Naive thymus-derived CD8-positive, alpha-beta T cell (primary cell): Measurements from ENCODE around the gene AGBL1. TPM values are rescaled to one million over a fixed set of nuclear protein-coding genes. Genes with fewer than 3 reads are reported as not detected.

Source experiments
- ATAC-seq, 2 donors: fragments of 150-1000 bp; cut with Tn5 transposase in 1 of 2; sonication (Bioruptor Pico), chemical (Tn5 transposase) in 1 of 2; 1 replicate in 1 of 2; 2 replicates in 1 of 2; pipeline ENCODE4 v1.10.0; 2021; ENCODE audit warnings: mild to moderate bottlenecking in 2 of 2, moderate library complexity in 2 of 2
- POLR2A ChIA-PET: fragments of 350-600 bp; sonication (Branson Sonifier 250); formaldehyde crosslinking; loops from one replicate; lab custom pipeline; 2021; ENCODE audit warnings: antibody characterized with exemption; lab: Charles Lee
- DNase-seq, 10 donors: peaks; one replicate each; pipeline versions ENCODE4 v3.0.0 to v3.0.0-alpha.2; 2020 to 2022
- H3K27ac Mint-ChIP-seq, 10 donors: one replicate each; pipeline ENCODE4 v1.8.0; 2020 to 2022; ENCODE audit warnings: mild to moderate bottlenecking in 10 of 10, mixed read lengths in 10 of 10, moderate library complexity in 4 of 10, inconsistent platforms in 1 of 10
- H3K27me3 Mint-ChIP-seq, 5 donors: one replicate each; pipeline ENCODE4 v1.8.0; 2021 to 2022; ENCODE audit warnings: mixed read lengths in 5 of 5
- H3K36me3 Mint-ChIP-seq, 3 donors: one replicate each; pipeline ENCODE4 v1.8.0; 2020 to 2022; ENCODE audit warnings: mixed read lengths in 3 of 3, mild to moderate bottlenecking in 2 of 3, inconsistent platforms in 1 of 3
- H3K4me1 Mint-ChIP-seq, 4 donors: one replicate each; pipeline ENCODE4 v1.8.0; 2021 to 2022; ENCODE audit warnings: mixed read lengths in 4 of 4
- H3K4me3 Mint-ChIP-seq, 10 donors: one replicate each; pipeline ENCODE4 v1.8.0; 2020 to 2022; ENCODE audit warnings: mild to moderate bottlenecking in 10 of 10, mixed read lengths in 10 of 10, moderate library complexity in 6 of 10, inconsistent platforms in 1 of 10
- H3K9me3 Mint-ChIP-seq, 9 donors: one replicate each; pipeline ENCODE4 v1.8.0; 2020 to 2022; ENCODE audit warnings: mixed read lengths in 9 of 9, mild to moderate bottlenecking in 3 of 9, inconsistent platforms in 1 of 9, moderate library complexity in 1 of 9
- polyA plus RNA-seq, 3 donors: library from polyadenylated mRNA; unstranded; fragments of 300-500 nt; fragmentation: Illumina TruSeq; gene quantifications; one replicate each; pipeline ENCODE4 v1.2.3, GENCODE V29; 2021
- total RNA-seq, 8 experiments: library from RNA in 2 of 8; stranded (reverse) in 2 of 8; gene quantifications; one replicate each; pipeline ENCODE4 v1.2.3 and lab custom pipeline; 2021 to 2026

The AGBL1 gene
- total and polyA plus RNA-seq, 5 experiments from 2014 or later: not detected

DNA sequence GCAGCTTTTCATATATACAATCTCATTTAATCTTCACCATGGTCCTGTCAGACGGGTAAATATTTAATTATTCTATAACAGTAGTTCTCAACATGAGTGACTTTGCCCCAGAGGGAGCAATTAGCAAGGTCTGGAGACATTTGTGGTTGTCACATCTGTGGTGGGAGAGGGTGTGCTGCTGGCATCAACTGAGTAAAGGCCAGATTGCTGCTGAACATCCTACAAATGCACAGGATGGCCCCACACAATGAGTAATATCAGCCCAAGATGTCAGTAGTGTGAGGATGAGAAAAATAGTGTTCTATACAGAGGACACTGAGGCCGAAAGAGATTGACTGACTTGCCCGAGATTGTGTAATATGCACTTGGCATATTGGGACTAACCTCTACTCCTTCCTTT lies 156.0 kb downstream of the AGBL1 start:
- Mint-ChIP-seq H3K27me3 (peaks cover 12 to 41% (median 29%) of the 10 kb centered on the region in 5 donors), H3K9me3 (peaks cover 0 to 2% (median 0%) of the 10 kb centered on the region in 9 donors), H3K4me3 (no peak overlapping the region), H3K4me1 (peaks cover 0 to 9% (median 7%) of the 10 kb centered on the region in 4 donors), H3K36me3 (no peaks in the 10 kb centered on the region), H3K27ac (no peak overlapping the region)
- no peak for ATAC-seq
- DNase-seq: no peak
- POLR2A ChIA-PET: no interaction called here

DNA sequence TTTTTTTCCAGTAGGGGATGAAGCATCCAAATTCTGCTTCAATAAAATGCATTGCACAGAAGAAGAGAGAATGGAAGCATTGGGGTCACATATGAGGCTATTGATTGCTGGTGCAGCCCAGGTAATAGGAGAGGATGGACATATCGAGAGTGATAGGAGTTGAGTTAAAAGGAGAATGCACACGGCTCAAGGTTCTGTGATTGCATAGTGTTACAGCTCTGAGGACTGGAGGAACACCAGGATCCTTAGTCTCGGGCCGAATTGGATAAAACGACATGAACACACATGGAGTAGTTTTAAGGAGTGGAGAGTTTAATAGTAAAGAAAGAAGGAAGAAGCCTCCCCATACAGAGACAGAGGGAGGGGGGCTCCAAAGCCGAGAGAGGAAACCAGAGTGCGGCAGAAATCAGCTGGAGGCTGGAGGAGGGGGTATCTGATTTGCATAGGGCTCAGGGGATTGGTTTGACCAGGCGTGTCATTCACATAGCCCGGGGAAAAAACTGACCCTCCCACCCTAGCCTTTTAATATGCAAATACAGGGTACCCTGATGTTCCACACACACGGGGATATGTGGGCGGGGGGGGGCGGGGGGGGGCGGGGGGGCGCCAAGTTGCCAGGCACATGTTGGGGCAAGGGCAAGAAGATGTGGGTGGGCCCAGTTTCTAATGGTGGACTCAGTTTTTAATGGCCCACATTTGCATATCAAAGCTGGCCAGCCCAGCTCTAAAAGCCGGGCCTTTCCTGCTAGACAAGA lies 156.9 kb downstream of the AGBL1 start:
- peaks cover 0 to 9% (median 7%) of the 10 kb centered on the region in 4 donors for H3K4me1 Mint-ChIP-seq
- POLR2A ChIA-PET: no interaction called here
- H3K27me3 Mint-ChIP-seq: peaks cover 12 to 36% (median 25%) of the 10 kb centered on the region in 5 donors
- H3K27ac Mint-ChIP-seq: peak overlapping the region in 1 of 10 donors; percentile 26
- ATAC-seq (no peak), DNase-seq (no peak)
- H3K9me3 Mint-ChIP-seq: peaks cover 0 to 2% (median 0%) of the 10 kb centered on the region in 9 donors
- H3K36me3 Mint-ChIP-seq: no peaks in the 10 kb centered on the region
- H3K4me3 Mint-ChIP-seq: no peak overlapping the region

DNA sequence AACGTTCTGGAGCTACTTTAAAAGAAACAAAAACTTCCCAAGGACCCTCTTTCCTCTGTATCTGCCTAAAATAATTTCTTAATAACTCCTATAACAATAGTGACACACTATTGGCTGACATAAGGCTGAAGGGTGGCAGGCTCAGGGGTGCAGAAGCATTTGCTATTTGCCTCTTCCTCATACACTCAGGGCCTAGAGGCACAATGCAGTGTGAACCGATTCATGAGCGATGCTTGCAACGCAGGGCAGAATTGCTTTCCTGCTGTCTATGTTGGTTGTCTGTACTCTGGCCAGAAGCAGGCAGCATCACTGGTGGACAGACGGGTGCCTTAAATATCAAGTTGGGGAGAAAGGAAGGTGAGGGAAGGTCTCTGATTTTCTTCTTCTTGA lies 157.4 kb downstream of the AGBL1 start:
- Mint-ChIP-seq H3K27me3 (peaks cover 11 to 31% (median 20%) of the 10 kb centered on the region in 5 donors), H3K27ac (no peak overlapping the region), H3K4me3 (no peak overlapping the region), H3K36me3 (no peaks in the 10 kb centered on the region), H3K9me3 (peaks cover 0 to 2% (median 0%) of the 10 kb centered on the region in 9 donors), H3K4me1 (peaks cover 0 to 9% (median 7%) of the 10 kb centered on the region in 4 donors)
- ATAC-seq (no peak), DNase-seq (no peak)
- POLR2A ChIA-PET: no interaction called here

GRCh38 chr15:86247249-86247955 lies 167.7 kb downstream of the AGBL1 start:
- DNase-seq (peak in 1 of 10 donors; percentile 4), ATAC-seq (no peak)
- H3K4me3 Mint-ChIP-seq: no peak overlapping the region
- H3K9me3 Mint-ChIP-seq: no peaks in the 10 kb centered on the region
- H3K36me3 Mint-ChIP-seq: peaks cover 0 to 2% (median 0%) of the 10 kb centered on the region in 3 donors
- POLR2A ChIA-PET: no interaction called here
- peaks cover 0 to 8% (median 4%) of the 10 kb centered on the region in 5 donors for H3K27me3 Mint-ChIP-seq
- H3K4me1 Mint-ChIP-seq: no peaks in the 10 kb centered on the region
- no peak overlapping the region for H3K27ac Mint-ChIP-seq

GRCh38 chr15:86255247-86255646 lies 175.6 kb downstream of the AGBL1 start:
- Mint-ChIP-seq H3K9me3 (no peaks in the 10 kb centered on the region), H3K4me1 (no peaks in the 10 kb centered on the region), H3K27ac (no peak overlapping the region), H3K36me3 (no peaks in the 10 kb centered on the region), H3K27me3 (peaks cover 0 to 15% (median 6%) of the 10 kb centered on the region in 5 donors), H3K4me3 (no peak overlapping the region)
- DNase-seq (no peak), ATAC-seq (no peak)
- POLR2A ChIA-PET: no interaction called here

GRCh38 chr15:86256628-86257027 lies 177.0 kb downstream of the AGBL1 start:
- POLR2A ChIA-PET: no interaction called here
- H3K4me3 Mint-ChIP-seq: no peak overlapping the region

DNA sequence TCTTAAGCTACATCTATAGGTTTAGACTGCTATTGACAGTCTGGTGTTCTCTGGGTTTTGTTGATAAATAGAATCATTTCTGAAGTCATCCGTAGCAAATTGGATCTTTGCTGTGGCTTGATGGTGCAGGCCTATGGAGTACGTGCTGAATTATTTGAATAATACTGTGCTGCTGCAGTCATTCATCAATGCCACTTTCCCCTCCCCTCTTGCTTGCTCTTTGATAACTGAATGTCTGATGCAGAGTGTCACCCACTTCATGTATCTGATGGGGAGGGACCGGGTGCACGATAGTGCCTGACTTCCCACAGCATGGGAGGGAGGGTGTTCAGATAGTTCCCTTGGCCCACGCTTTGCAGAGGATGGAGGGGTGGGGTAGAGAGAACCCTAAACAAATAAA lies 179.9 kb downstream of the AGBL1 start:
- DNase-seq: no peak
- no peak for ATAC-seq
- POLR2A ChIA-PET: no interaction called here
- H3K4me1 Mint-ChIP-seq: no peaks in the 10 kb centered on the region
- H3K4me3 Mint-ChIP-seq: no peak overlapping the region
- no peak overlapping the region for H3K27ac Mint-ChIP-seq
- H3K36me3 Mint-ChIP-seq: no peaks in the 10 kb centered on the region
- H3K9me3 Mint-ChIP-seq: no peaks in the 10 kb centered on the region
- peaks cover 0 to 11% (median 3%) of the 10 kb centered on the region in 5 donors for H3K27me3 Mint-ChIP-seq

More at GRCh38 chr15:86256628-86257027, 177.0 kb downstream of the AGBL1 start:
- ATAC-seq (no peak), DNase-seq (no peak)
- Mint-ChIP-seq H3K36me3 (no peaks in the 10 kb centered on the region), H3K4me1 (no peaks in the 10 kb centered on the region), H3K9me3 (no peaks in the 10 kb centered on the region), H3K27me3 (peaks cover 0 to 15% (median 6%) of the 10 kb centered on the region in 5 donors), H3K27ac (peak overlapping the region in 1 of 10 donors; percentile 70)

DNA sequence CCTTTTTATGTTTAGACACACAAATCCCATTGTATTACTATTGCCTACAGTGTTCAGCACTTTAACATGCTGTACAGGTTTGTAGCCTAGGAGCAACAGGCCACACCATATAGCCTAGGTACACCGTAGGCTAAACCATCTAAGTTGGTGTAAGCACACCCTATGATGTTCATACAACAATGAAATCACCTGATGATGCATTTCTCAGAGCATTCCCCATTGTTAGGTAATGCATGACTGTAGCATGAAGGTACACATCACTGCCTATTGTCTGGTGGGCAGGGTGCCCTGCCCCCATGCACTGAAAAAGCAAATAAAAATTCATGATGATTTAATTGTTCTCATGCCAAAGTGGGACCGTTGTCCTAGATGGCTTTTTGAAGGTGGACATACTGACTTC lies 183.6 kb downstream of the AGBL1 start:
- H3K4me3 Mint-ChIP-seq: no peak overlapping the region
- H3K27ac Mint-ChIP-seq: no peak overlapping the region
- no peak for ATAC-seq
- no peaks in the 10 kb centered on the region for H3K9me3 Mint-ChIP-seq
- H3K4me1 Mint-ChIP-seq: no peaks in the 10 kb centered on the region
- H3K27me3 Mint-ChIP-seq: peaks cover 0 to 23% (median 6%) of the 10 kb centered on the region in 5 donors
- POLR2A ChIA-PET: no interaction called here
- no peak for DNase-seq
- H3K36me3 Mint-ChIP-seq: no peaks in the 10 kb centered on the region

DNA sequence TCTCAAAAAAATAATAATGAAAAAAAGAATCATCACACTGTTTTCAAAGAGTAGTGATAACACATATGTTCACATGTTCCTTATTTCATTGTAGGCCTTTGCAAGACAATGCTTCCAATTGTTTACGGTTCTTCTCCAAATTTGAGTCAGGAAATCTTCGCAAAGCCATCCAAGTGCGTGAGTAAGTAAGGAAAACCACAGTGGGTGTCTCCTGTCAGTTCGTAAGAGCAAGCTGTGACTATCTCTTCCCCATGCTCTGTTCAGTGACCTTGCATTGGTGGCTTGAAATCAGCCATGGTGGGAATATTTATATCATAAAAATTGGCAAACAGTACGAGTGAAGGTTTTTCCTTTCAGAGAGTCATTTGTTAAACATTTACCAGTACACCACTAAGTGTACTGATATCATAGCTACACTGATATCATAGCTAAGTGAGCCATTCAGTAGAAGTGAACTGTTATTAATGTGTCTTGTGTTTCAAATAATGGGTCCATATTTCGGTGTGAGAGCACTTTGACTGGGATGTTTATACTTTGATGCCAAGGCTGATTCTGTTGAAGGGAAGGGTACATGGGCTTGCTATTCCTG lies 187.3 kb downstream of the AGBL1 start:
- Mint-ChIP-seq H3K36me3 (no peaks in the 10 kb centered on the region), H3K27me3 (peaks cover 0 to 24% (median 8%) of the 10 kb centered on the region in 5 donors)

DNA sequence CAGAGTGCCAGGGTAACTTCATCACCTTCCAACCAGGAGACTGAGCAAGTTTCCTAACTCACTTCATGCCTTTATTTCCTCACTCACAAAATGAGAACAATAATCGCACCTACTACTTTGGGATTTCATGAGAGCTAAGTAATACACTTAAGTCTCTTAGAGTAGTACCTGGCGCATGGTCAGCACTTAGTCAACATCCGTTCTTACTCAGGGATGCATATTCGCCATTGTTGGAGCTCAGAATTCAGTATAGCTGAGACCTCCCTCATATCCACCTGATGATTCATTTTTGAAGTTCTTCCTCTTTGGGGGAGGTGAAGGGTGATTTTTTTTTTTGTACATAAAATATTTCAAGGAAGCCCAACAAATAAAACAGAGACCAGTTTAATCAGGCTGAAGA lies 188.2 kb downstream of the AGBL1 start:
- H3K27ac Mint-ChIP-seq: no peak overlapping the region
- H3K9me3 Mint-ChIP-seq: no peaks in the 10 kb centered on the region
- H3K36me3 Mint-ChIP-seq: no peaks in the 10 kb centered on the region
- POLR2A ChIA-PET: no interaction called here
- ATAC-seq: no peak
- H3K4me3 Mint-ChIP-seq: no peak overlapping the region
- H3K27me3 Mint-ChIP-seq: peaks cover 0 to 25% (median 8%) of the 10 kb centered on the region in 5 donors
- DNase-seq: no peak
- no peaks in the 10 kb centered on the region for H3K4me1 Mint-ChIP-seq

More for the DNA sequence above, 187.3 kb downstream of the AGBL1 start:
- no peak overlapping the region for H3K4me3 Mint-ChIP-seq
- DNase-seq (no peak), ATAC-seq (no peak)
- H3K27ac Mint-ChIP-seq: no peak overlapping the region
- POLR2A ChIA-PET: no interaction called here
- no peaks in the 10 kb centered on the region for H3K4me1 Mint-ChIP-seq
- H3K9me3 Mint-ChIP-seq: no peaks in the 10 kb centered on the region

DNA sequence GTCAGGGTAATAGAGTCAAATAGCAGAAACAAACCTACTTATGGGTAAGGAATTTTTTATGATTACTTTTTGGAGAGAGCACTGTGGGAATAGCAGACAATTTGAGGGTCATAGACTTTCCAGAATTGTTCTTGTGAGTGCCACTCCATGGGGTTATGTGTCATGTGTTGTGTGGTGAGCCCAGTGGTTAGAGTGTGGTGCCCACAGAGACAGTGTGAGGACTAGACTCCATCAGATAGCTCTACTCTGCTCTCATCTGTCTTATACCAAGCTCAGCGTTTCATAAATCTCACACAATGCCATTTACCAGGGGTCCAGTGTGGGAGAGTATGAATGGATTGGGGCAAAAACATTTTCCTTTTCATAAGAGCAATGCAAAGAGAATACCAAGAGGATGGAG lies 188.9 kb downstream of the AGBL1 start:
- H3K27ac Mint-ChIP-seq: no peak overlapping the region
- no peak overlapping the region for H3K4me3 Mint-ChIP-seq
- POLR2A ChIA-PET: no interaction called here
- H3K27me3 Mint-ChIP-seq: peaks cover 2 to 25% (median 8%) of the 10 kb centered on the region in 5 donors
- no peaks in the 10 kb centered on the region for H3K9me3 Mint-ChIP-seq
- H3K4me1 Mint-ChIP-seq: no peaks in the 10 kb centered on the region
- DNase-seq: no peak
- ATAC-seq: no peak
- H3K36me3 Mint-ChIP-seq: no peaks in the 10 kb centered on the region

- no peak overlapping the region for H3K27ac Mint-ChIP-seq
- POLR2A ChIA-PET: no interaction called here
- no peak for ATAC-seq
These were observed 193.6 kb downstream of the AGBL1 start for GRCh38 chr15:86273309-86273708.

DNA sequence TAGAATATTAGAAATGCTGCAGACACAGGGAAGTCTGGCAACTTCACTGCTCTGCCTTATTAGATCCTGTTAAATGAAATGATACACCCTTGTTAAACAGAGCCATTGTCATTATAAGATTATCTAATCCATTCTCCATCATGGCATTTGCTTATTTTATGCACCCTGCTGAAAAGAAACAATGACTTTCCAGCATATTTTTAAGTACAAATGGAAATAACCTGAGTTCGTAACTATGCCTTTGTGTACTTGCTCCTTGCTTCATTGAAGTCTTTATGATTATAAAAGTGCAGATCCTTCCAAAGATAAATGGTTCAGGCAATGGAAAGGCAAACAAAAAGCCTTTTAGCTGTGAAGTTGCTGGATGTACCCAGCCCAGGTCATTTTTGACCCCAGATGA lies 195.7 kb downstream of the AGBL1 start:
- Mint-ChIP-seq H3K27me3 (peaks cover 0 to 29% (median 5%) of the 10 kb centered on the region in 5 donors), H3K4me3 (no peak overlapping the region), H3K9me3 (no peaks in the 10 kb centered on the region), H3K36me3 (no peaks in the 10 kb centered on the region), H3K27ac (no peak overlapping the region), H3K4me1 (no peaks in the 10 kb centered on the region)
- no peak for ATAC-seq
- no peak for DNase-seq
- POLR2A ChIA-PET: no interaction called here

More at GRCh38 chr15:86273309-86273708, 193.6 kb downstream of the AGBL1 start:
- Mint-ChIP-seq H3K27me3 (peaks cover 0 to 29% (median 7%) of the 10 kb centered on the region in 5 donors), H3K36me3 (no peaks in the 10 kb centered on the region), H3K4me1 (no peaks in the 10 kb centered on the region), H3K9me3 (no peaks in the 10 kb centered on the region), H3K4me3 (no peak overlapping the region)
- DNase-seq: no peak
